RWPE1 (cell line): ENCODE data around the gene KRT25.

Source experiments
- CTCF ChIA-PET: fragments of 350-600 bp; sonication (Branson Sonifier 250); formaldehyde crosslinking; extraction: SDS; loops from one replicate; lab custom pipeline; 2021; lab: Yijun Ruan, JAX
- POLR2A ChIA-PET: fragments of 400-600 bp; formaldehyde crosslinking; extraction: SDS; loops from one replicate; lab custom pipeline; 2020; ENCODE audit warnings: antibody characterized with exemption; ENCODE audit not compliant: low non-redundant PET; lab: Yijun Ruan, JAX
- DNase-seq: peaks from one replicate; pipeline ENCODE4 v3.0.0; 2012; ENCODE audit warnings: low spot score
- H3K27ac ChIP-seq: fragments of 450-650 bp; 2 replicates; pipeline ENCODE4 v1.5.1; 2017
- CTCF ChIP-seq: fragments of 450-650 bp; conservative IDR thresholded peaks from 2 replicates; pipeline ENCODE4 v1.5.1; 2017; ENCODE audit warnings: low read depth, mild to moderate bottlenecking

KRT25 gene

GRCh38 chr17:40795019-40795667 lies 40.0 kb upstream of the KRT25 start:
- ChIA-PET POLR2A (no interaction called here), CTCF (interaction anchor here (0.6 to 1.5 kb wide), 4 partner anchors 9 to 533 kb away, joined by 3 to 4 read pairs (median 3); no protein-coding TSS in a partner anchor)
- no peak overlapping the region for H3K27ac ChIP-seq
- no peak for TF ChIP-seq CTCF
- no peak for DNase-seq

GRCh38 chr17:40794466-40794865 lies 39.3 kb upstream of the KRT25 start:
- H3K27ac ChIP-seq, result no peak overlapping the region
- CTCF ChIA-PET, result interaction anchor here (0.6 to 1.5 kb wide), 2 partner anchors 67 to 175 kb away, joined by 3 to 4 read pairs; no protein-coding TSS in a partner anchor
- no peak for TF ChIP-seq CTCF
- DNase-seq, result no peak
- POLR2A ChIA-PET, result no interaction called here

- CTCF ChIA-PET, result no interaction called here
These were observed 38.7 kb upstream of the KRT25 start for GRCh38 chr17:40793832-40794231.

GRCh38 chr17:40791787-40792436 lies 36.8 kb upstream of the KRT25 start:
- POLR2A ChIA-PET, result no interaction called here
- peak; percentile 65; the same call in 1 of the 2 replicates for TF ChIP-seq CTCF
- peak; percentile 17 for DNase-seq
- CTCF ChIA-PET, result interaction anchor here (0.5 to 1.4 kb wide), 6 partner anchors 172 to 1399 kb away, joined by 3 to 5 read pairs (median 4); no protein-coding TSS in a partner anchor
- no peak overlapping the region for H3K27ac ChIP-seq

More at GRCh38 chr17:40793832-40794231, 38.7 kb upstream of the KRT25 start:
- POLR2A ChIA-PET, result no interaction called here
- TF ChIP-seq CTCF, result no peak
- H3K27ac ChIP-seq, result no peak overlapping the region
- no peak for DNase-seq

GRCh38 chr17:40791111-40791510 lies 36.0 kb upstream of the KRT25 start:
- H3K27ac ChIP-seq, result no peak overlapping the region
- no peak for DNase-seq
- TF ChIP-seq CTCF, result no peak
- CTCF ChIA-PET, result interaction anchor here (0.6 to 0.8 kb wide), 4 partner anchors 144 to 914 kb away, joined by 3 to 5 read pairs (median 3); partner anchors contain the start of gene SMARCE1
- POLR2A ChIA-PET, result no interaction called here

- ChIA-PET CTCF (no interaction called here), POLR2A (no interaction called here)
- no peak for TF ChIP-seq CTCF
- no peak for DNase-seq
- H3K27ac ChIP-seq, result no peak within 1 kb of the TSS
These were observed 27.3 kb upstream of the KRT25 start, which contains the start of gene KRT27 for GRCh38 chr17:40782450-40782849. Gene KRT27, minus strand, starts transcription at chr17:40782550. Its CDS starts 57 bp downstream, at chr17:40782493.
